ENCODE data around the gene GSDMA. TPM values are rescaled to one million over a fixed set of nuclear protein-coding genes. Genes with fewer than 3 reads are reported as not detected.

GSDMA gene
- total RNA-seq, 1 donor from 2014 or later = not detected

- no peak for TF ChIP-seq CTCF (IDR thresholded peaks at IDR 0.05; ENCODE audit: insufficient read depth, low read length, poor library complexity, severe bottlenecking)
- no peaks in the 10 kb centered on the region for H3K36me3 ChIP-seq (ENCODE audit: control insufficient read depth, insufficient read depth, low read length)
- H3K4me3 ChIP-seq (ENCODE audit: low read depth, low read length) = no peak overlapping the region
- H3K27me3 ChIP-seq (ENCODE audit: control insufficient read depth, insufficient read depth, low read length) = no peaks in the 10 kb centered on the region
- no peak for DNase-seq (ENCODE audit: low read depth)
Observed at GRCh38 chr17:39935909-39936308, 26.9 kb upstream of the GSDMA start.

GRCh38 chr17:39937447-39937846 lies 25.4 kb upstream of the GSDMA start:
- no peak overlapping the region for H3K4me3 ChIP-seq (ENCODE audit: low read depth, low read length)
- DNase-seq (ENCODE audit: low read depth) = no peak
- H3K27me3 ChIP-seq (ENCODE audit: control insufficient read depth, insufficient read depth, low read length) = no peaks in the 10 kb centered on the region
- no peaks in the 10 kb centered on the region for H3K36me3 ChIP-seq (ENCODE audit: control insufficient read depth, insufficient read depth, low read length)
- no peak for TF ChIP-seq CTCF (IDR thresholded peaks at IDR 0.05; ENCODE audit: insufficient read depth, low read length, poor library complexity, severe bottlenecking)

GRCh38 chr17:39938140-39938869 lies 24.5 kb upstream of the GSDMA start:
- H3K36me3 ChIP-seq (ENCODE audit: control insufficient read depth, insufficient read depth, low read length) = no peaks in the 10 kb centered on the region
- H3K27me3 ChIP-seq (ENCODE audit: control insufficient read depth, insufficient read depth, low read length) = no peaks in the 10 kb centered on the region
- no peak overlapping the region for H3K4me3 ChIP-seq (ENCODE audit: low read depth, low read length)
- no peak for DNase-seq (ENCODE audit: low read depth)
- TF ChIP-seq CTCF (IDR thresholded peaks at IDR 0.05; ENCODE audit: insufficient read depth, low read length, poor library complexity, severe bottlenecking) = no peak

- TF ChIP-seq CTCF (IDR thresholded peaks at IDR 0.05; ENCODE audit: insufficient read depth, low read length, poor library complexity, severe bottlenecking) = no peak
- no peak for DNase-seq (ENCODE audit: low read depth)
- H3K27me3 ChIP-seq (ENCODE audit: control insufficient read depth, insufficient read depth, low read length) = no peaks in the 10 kb centered on the region
Observed at GRCh38 chr17:39939106-39939505, 23.7 kb upstream of the GSDMA start.

GRCh38 chr17:39939588-39940419 lies 23.0 kb upstream of the GSDMA start:
- H3K36me3 ChIP-seq (ENCODE audit: control insufficient read depth, insufficient read depth, low read length) = no peaks in the 10 kb centered on the region
- no peaks in the 10 kb centered on the region for H3K27me3 ChIP-seq (ENCODE audit: control insufficient read depth, insufficient read depth, low read length)
- DNase-seq (ENCODE audit: low read depth) = no peak
- peak; percentile 50 for TF ChIP-seq CTCF (IDR thresholded peaks at IDR 0.05; ENCODE audit: insufficient read depth, low read length, poor library complexity, severe bottlenecking)
- no peak overlapping the region for H3K4me3 ChIP-seq (ENCODE audit: low read depth, low read length)

More at GRCh38 chr17:39939106-39939505, 23.7 kb upstream of the GSDMA start:
- H3K36me3 ChIP-seq (ENCODE audit: control insufficient read depth, insufficient read depth, low read length) = no peaks in the 10 kb centered on the region
- no peak overlapping the region for H3K4me3 ChIP-seq (ENCODE audit: low read depth, low read length)

All from kidney epithelial cell (primary cell).